ENCODE data around the gene CROCC2.

GRCh38 chr2:240998995-240999791 is 93.1 kb downstream of the CROCC2 start:
- TF ChIP-seq, protein P1, sequence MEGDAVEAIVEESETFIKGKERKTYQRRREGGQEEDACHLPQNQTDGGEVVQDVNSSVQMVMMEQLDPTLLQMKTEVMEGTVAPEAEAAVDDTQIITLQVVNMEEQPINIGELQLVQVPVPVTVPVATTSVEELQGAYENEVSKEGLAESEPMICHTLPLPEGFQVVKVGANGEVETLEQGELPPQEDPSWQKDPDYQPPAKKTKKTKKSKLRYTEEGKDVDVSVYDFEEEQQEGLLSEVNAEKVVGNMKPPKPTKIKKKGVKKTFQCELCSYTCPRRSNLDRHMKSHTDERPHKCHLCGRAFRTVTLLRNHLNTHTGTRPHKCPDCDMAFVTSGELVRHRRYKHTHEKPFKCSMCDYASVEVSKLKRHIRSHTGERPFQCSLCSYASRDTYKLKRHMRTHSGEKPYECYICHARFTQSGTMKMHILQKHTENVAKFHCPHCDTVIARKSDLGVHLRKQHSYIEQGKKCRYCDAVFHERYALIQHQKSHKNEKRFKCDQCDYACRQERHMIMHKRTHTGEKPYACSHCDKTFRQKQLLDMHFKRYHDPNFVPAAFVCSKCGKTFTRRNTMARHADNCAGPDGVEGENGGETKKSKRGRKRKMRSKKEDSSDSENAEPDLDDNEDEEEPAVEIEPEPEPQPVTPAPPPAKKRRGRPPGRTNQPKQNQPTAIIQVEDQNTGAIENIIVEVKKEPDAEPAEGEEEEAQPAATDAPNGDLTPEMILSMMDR (tag by site-specific recombination; IDR thresholded peaks at IDR 0.05) = no peak
- TF ChIP-seq ZNF843 (tag by site-specific recombination; IDR thresholded peaks at IDR 0.05) = no peak
- no peak for TF ChIP-seq ZNF624 (tag by site-specific recombination; IDR thresholded peaks at IDR 0.05)
- no peak for TF ChIP-seq ZNF791 (tag by site-specific recombination; IDR thresholded peaks at IDR 0.05)
- no peak for TF ChIP-seq PRDM2 (tag by site-specific recombination; IDR thresholded peaks at IDR 0.05; ENCODE audit: borderline replicate concordance)
- no peak for TF ChIP-seq GLIS1 (tag by site-specific recombination; IDR thresholded peaks at IDR 0.05)
- TF ChIP-seq ZNF221 (tag by site-specific recombination; IDR thresholded peaks at IDR 0.05; ENCODE audit: borderline replicate concordance) = no peak
- TF ChIP-seq ZIC2 (tag by site-specific recombination; IDR thresholded peaks at IDR 0.05) = no peak
- no peak for TF ChIP-seq BCL11A (tag by site-specific recombination; IDR thresholded peaks at IDR 0.05; ENCODE audit: low read depth)
- TF ChIP-seq ZNF561 (tag by site-specific recombination; IDR thresholded peaks at IDR 0.05; ENCODE audit: borderline replicate concordance) = no peak
- TF ChIP-seq, protein P2, sequence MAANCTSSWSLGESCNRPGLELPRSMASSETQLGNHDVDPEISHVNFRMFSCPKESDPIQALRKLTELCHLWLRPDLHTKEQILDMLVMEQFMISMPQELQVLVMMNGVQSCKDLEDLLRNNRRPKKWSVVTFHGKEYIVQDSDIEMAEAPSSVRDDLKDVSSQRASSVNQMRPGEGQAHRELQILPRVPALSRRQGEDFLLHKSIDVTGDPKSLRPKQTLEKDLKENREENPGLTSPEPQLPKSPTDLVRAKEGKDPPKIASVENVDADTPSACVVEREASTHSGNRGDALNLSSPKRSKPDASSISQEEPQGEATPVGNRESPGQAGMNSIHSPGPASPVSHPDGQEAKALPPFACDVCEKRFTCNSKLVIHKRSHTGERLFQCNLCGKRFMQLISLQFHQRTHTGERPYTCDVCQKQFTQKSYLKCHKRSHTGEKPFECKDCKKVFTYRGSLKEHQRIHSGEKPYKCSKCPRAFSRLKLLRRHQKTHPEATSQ (tag by site-specific recombination; IDR thresholded peaks at IDR 0.05) = no peak
- TF ChIP-seq ZNF24 (tag by site-specific recombination; IDR thresholded peaks at IDR 0.05) = no peak
- TF ChIP-seq, protein P3, sequence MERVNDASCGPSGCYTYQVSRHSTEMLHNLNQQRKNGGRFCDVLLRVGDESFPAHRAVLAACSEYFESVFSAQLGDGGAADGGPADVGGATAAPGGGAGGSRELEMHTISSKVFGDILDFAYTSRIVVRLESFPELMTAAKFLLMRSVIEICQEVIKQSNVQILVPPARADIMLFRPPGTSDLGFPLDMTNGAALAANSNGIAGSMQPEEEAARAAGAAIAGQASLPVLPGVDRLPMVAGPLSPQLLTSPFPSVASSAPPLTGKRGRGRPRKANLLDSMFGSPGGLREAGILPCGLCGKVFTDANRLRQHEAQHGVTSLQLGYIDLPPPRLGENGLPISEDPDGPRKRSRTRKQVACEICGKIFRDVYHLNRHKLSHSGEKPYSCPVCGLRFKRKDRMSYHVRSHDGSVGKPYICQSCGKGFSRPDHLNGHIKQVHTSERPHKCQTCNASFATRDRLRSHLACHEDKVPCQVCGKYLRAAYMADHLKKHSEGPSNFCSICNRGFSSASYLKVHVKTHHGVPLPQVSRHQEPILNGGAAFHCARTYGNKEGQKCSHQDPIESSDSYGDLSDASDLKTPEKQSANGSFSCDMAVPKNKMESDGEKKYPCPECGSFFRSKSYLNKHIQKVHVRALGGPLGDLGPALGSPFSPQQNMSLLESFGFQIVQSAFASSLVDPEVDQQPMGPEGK (tag by site-specific recombination; IDR thresholded peaks at IDR 0.05) = no peak
- TF ChIP-seq ZNF184 (tag by site-specific recombination; IDR thresholded peaks at IDR 0.05) = no peak
